Right lobe of liver (tissue), 6 donors: ENCODE results near the gene SLC25A10. TPM values are rescaled to one million over a fixed set of nuclear protein-coding genes. Genes with fewer than 3 reads are reported as not detected.
A peak's percentile ranks its signal among the peaks of the same experiment; 100 is the strongest.
"Not testable (repeated sequence)": the region's sequence is repeated elsewhere in the genome, so short reads cannot be mapped to it uniquely, and the experiment has no call there.

ENCODE experiments used
- ATAC-seq, 4 donors: fragments of 200-7000 bp; cut with Tn5 transposase; one replicate each; pipeline ENCODE4 v1.9.1; 2020; ENCODE audit warnings: mild to moderate bottlenecking in 4 of 4, moderate library complexity in 4 of 4
- DNase-seq, 3 donors: peaks; one replicate each; pipeline ENCODE4 v3.0.0-alpha.2; 2020
- H3K27ac ChIP-seq, 3 donors: fragments of 200-600 bp; one replicate each; pipeline ENCODE4 v1.8.0; 2022
- H3K27me3 ChIP-seq, 2 donors: fragments of 200-600 bp; one replicate each; pipeline ENCODE4 v1.8.0; 2022
- H3K36me3 ChIP-seq, 4 donors: fragments of 200-600 bp; sonication (generic) in 1 of 4; one replicate each; pipeline versions ENCODE4 v1.5.1 to v1.8.0; 2017 to 2022; ENCODE audit warnings: control low read depth in 1 of 4
- H3K4me1 ChIP-seq, 4 donors: fragments of 200-600 bp; sonication (generic) in 1 of 4; one replicate each; pipeline versions ENCODE4 v1.5.1 to v1.8.0; 2017 to 2022; ENCODE audit warnings: control low read depth in 1 of 4
- H3K4me3 ChIP-seq, 3 donors: fragments of 200-600 bp; one replicate each; pipeline ENCODE4 v1.8.0; 2022
- H3K9me3 ChIP-seq, 4 donors: fragments of 200-600 bp; sonication (generic) in 1 of 4; one replicate each; pipeline versions ENCODE4 v1.5.1 to v1.8.0; 2017 to 2022; ENCODE audit warnings: control low read depth in 1 of 4
- POLR2A ChIP-seq: fragments of 450-650 bp; IDR thresholded peaks from one replicate; pipeline ENCODE4 v1.6.1; 2017; ENCODE audit warnings: antibody characterized with exemption, mild to moderate bottlenecking
- WGBS: methylation state at CpG from one replicate; pipeline ENCODE4 v1.1.6; 2018; ENCODE audit warnings: low coverage, low lambda C conversion rate; ENCODE audit not compliant: insufficient coverage; ENCODE audit errors: missing lambda C conversion rate; 5-methylcytosine and 5-hydroxymethylcytosine counted together
- intact Hi-C, 2 donors: fragments of 100-400 bp; cut with DNase I; formaldehyde crosslinking; loops; one replicate each; pipeline versions ENCODE4 v1.11.2 to v1.14.1; 2022
- total RNA-seq, 6 experiments: library from RNA; depleted of rRNA in 2 of 6; stranded (reverse); fragments of >200 nt in 2 of 6; fragmentation: NEBNext Ultra II Directional in 3 of 6; extraction: Animal tissue kit (Norgen Biotek cat#: 25700) in 3 of 6; gene quantifications; one replicate each; pipeline versions ENCODE4 v1.1.0 to v1.2.4, GENCODE V29; 2016 to 2023
- TF ChIP-seq, protein P1 (sequence below), 4 donors: fragments of 200-600 bp in 3 of 4; fragments of 450-650 bp in 1 of 4; IDR thresholded peaks; one replicate each; pipeline versions ENCODE4 v1.5.1 to v1.8.0; 2016 to 2022; ENCODE audit warnings: antibody characterized with exemption in 4 of 4, mild to moderate bottlenecking in 2 of 4
- donor health status: DM: no; HTN: yes; CAD: no.
- donor health status: DM: no; HTN: no; CAD: no.
- donor health status: DM: no; HTN: no; CAD: no.
- donor health status: DM: no; HTN: yes; CAD: no.
- donor health status: DM: no; HTN: yes; CAD: no.

Gene SLC25A10
- total RNA-seq, 6 experiments from 2014 or later: 35.6 to 92.0 (median 72.7) TPM

GRCh38 chr17:81673561-81674258 lies 38.4 kb upstream of the SLC25A10 start:
- no peak overlapping the region for H3K4me3 ChIP-seq
- H3K27ac ChIP-seq: no peak overlapping the region
- peaks cover 0 to 38% (median 8%) of the 10 kb centered on the region in 4 donors for H3K36me3 ChIP-seq
- no peaks in the 10 kb centered on the region for H3K27me3 ChIP-seq
- H3K4me1 ChIP-seq: no peaks in the 10 kb centered on the region
- no peak for DNase-seq
- intact Hi-C loops: loop anchor here in 1 of 2 donors (5.0 kb wide), 1 partner anchor 34 kb away; no protein-coding TSS in a partner anchor
- ATAC-seq: no peak
- H3K9me3 ChIP-seq: no peaks in the 10 kb centered on the region
- WGBS: 73% methylated on average over 12 of the region's 18 CpGs
- TF ChIP-seq POLR2A: no peak
- TF ChIP-seq, protein P1, sequence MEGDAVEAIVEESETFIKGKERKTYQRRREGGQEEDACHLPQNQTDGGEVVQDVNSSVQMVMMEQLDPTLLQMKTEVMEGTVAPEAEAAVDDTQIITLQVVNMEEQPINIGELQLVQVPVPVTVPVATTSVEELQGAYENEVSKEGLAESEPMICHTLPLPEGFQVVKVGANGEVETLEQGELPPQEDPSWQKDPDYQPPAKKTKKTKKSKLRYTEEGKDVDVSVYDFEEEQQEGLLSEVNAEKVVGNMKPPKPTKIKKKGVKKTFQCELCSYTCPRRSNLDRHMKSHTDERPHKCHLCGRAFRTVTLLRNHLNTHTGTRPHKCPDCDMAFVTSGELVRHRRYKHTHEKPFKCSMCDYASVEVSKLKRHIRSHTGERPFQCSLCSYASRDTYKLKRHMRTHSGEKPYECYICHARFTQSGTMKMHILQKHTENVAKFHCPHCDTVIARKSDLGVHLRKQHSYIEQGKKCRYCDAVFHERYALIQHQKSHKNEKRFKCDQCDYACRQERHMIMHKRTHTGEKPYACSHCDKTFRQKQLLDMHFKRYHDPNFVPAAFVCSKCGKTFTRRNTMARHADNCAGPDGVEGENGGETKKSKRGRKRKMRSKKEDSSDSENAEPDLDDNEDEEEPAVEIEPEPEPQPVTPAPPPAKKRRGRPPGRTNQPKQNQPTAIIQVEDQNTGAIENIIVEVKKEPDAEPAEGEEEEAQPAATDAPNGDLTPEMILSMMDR (IDR thresholded peaks at IDR 0.05): no peak

DNA sequence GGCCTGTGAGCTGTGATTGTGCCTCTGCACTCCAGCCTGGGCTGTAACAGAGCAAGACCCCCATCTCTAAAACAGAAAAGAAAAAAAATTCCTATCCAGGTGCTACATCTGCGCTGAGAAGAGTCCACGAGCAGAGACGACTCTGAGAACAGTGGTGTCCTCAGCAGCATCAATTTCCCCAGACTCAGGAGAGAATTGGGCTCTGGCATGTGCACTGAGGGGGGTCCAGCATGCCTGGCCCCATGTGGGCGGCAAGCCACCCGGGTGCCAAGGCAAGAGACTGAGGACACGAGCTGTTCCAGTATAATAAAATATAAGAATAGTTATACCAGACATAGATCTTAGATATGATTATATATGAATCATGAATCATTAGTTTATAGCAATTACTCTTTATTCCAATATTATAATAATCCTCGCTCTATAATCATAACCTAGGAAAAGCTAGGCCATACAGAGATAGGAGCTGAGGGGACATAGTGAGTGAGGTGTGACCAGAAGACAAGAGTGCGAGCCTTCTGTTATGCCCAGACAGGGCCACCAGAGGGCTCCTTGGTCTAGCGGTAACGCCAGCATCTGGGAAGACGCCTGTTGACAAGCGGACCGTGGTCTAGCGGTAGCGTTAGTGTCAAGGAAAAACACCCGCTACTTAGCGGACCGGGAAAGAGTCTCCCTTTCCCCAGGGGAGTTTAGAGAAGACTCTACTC lies 36.4 kb upstream of the SLC25A10 start:
- H3K9me3 ChIP-seq, H3K4me3 ChIP-seq, H3K27me3 ChIP-seq, DNase-seq, intact Hi-C loops, H3K27ac ChIP-seq: not testable (repeated sequence)
- H3K4me1 ChIP-seq: peaks cover 0 to 13% (median 6%) of the 10 kb centered on the region in 4 donors
- TF ChIP-seq, protein P1 (IDR thresholded peaks at IDR 0.05): peak; percentile 58 to 67 (median 63)
- peaks cover 0 to 29% (median 5%) of the 10 kb centered on the region in 4 donors for H3K36me3 ChIP-seq
- ATAC-seq: peak in 1 of 4 donors; percentile 4
- 71% methylated on average over 7 of the region's 18 CpGs for WGBS

DNA sequence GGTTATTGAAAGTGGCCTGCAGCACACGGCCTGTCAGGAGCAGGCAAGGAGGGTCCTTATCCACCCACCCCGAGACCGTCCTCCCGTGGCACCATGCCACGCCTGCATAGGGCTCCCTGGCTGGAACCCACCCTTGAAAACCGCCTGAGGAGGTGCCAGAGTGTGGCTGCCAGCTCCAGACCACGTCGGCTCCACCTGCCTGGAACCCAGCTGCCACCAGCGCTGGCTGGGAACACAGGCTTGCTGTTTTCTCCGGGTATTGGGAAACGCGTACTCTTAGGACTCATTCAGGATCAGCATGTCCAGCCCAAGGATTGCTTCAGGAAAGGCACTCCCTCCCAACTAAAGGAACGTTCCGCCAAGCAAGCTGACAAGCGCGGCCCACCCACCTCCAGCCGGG lies 35.2 kb upstream of the SLC25A10 start:
- intact Hi-C loops: no loop called here
- Histone ChIP-seq H3K27me3 (no peaks in the 10 kb centered on the region), H3K27ac (no peak overlapping the region), H3K4me1 (peaks cover 0 to 16% (median 6%) of the 10 kb centered on the region in 4 donors), H3K4me3 (no peak overlapping the region), H3K9me3 (no peaks in the 10 kb centered on the region), H3K36me3 (peaks cover 0 to 21% (median 3%) of the 10 kb centered on the region in 4 donors)
- DNase-seq (peak in 1 of 3 donors; percentile 69), ATAC-seq (peak in 1 of 4 donors; percentile 37)
- WGBS: no CpG with 5 or more reads among the region's 17 CpGs
- TF ChIP-seq, protein P1 (IDR thresholded peaks at IDR 0.05): no peak
- no peak for TF ChIP-seq POLR2A

DNA sequence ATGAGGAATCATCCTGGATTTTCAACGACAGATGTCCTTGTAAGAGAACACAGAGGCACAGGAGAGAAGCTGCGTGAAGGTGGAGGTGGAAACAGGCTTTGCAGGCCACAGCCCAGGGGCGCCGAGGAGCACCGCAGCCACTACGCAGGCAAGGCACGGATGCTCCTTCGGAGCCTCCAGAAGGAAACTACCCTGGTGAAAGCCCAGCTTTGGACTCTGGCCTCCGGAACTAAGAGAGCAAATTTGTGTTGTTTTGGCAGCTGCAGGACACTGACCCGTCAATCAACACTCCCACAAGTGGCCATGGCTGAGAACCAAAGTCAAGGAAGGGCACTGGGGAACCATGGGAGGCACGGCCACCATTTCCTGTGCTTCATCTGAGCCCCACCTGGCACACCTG lies 31.9 kb upstream of the SLC25A10 start:
- peaks cover 0 to 36% (median 10%) of the 10 kb centered on the region in 4 donors for H3K4me1 ChIP-seq
- no peak overlapping the region for H3K4me3 ChIP-seq
- H3K27me3 ChIP-seq: no peaks in the 10 kb centered on the region
- intact Hi-C loops: no loop called here
- TF ChIP-seq, protein P1 (IDR thresholded peaks at IDR 0.05): no peak
- TF ChIP-seq POLR2A: no peak
- ATAC-seq (peak; percentile 33 to 57 (median 45)), DNase-seq (peak in 2 of 3 donors; percentile 72 to 75)
- peak overlapping the region in 2 of 3 donors; percentile 25 to 47 for H3K27ac ChIP-seq
- WGBS: 39% methylated on average over 11 of the region's 11 CpGs
- H3K9me3 ChIP-seq: no peaks in the 10 kb centered on the region
- H3K36me3 ChIP-seq: no peaks in the 10 kb centered on the region
